GM11168 (cell line): ENCODE results near the gene POLN.
"Not testable (repeated sequence)": the region's sequence is repeated elsewhere in the genome, so short reads cannot be mapped to it uniquely, and the experiment has no call there.

Source experiments
- in situ Hi-C: fragments of 300-500 bp; cut with MboI; formaldehyde crosslinking; loops from one replicate; pipeline ENCODE4 v1.12.0; 2022; ENCODE audit warnings: low sequenced_read_pairs; ENCODE audit not compliant: unreplicated experiment

The POLN gene

DNA sequence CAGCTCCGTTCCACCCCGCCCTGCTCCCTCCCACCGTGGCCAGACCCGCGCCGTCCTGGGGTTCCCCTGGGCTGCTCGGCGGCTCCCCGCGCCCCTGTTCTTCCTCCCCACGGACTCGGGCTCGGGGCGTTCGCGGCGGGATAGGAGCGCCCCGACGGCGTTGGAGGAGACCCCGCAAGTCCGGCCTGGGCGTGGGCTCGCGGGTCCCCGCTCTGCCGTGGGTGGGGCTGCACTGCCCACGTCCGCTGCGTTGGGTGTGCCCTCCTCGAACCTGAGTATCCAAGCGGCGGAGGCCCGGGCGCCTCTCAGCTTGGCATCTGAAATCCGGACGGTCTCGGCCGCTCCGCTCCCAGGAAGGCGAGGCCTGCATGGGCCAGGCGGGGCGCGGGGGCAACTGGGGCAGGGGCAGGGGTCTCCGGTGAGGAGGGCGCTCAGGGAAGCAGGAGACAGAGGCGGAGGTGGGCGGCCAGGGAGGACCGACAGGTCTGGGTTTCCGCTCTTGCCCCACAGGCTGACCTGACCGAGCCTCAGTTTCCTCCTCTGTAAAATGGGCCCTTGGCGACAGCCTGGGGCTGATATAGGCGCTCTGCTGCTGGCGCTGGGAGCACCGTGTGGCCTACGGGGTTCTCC is 194.8 kb downstream of the POLN start:
- in situ Hi-C loops: no loop called here

DNA sequence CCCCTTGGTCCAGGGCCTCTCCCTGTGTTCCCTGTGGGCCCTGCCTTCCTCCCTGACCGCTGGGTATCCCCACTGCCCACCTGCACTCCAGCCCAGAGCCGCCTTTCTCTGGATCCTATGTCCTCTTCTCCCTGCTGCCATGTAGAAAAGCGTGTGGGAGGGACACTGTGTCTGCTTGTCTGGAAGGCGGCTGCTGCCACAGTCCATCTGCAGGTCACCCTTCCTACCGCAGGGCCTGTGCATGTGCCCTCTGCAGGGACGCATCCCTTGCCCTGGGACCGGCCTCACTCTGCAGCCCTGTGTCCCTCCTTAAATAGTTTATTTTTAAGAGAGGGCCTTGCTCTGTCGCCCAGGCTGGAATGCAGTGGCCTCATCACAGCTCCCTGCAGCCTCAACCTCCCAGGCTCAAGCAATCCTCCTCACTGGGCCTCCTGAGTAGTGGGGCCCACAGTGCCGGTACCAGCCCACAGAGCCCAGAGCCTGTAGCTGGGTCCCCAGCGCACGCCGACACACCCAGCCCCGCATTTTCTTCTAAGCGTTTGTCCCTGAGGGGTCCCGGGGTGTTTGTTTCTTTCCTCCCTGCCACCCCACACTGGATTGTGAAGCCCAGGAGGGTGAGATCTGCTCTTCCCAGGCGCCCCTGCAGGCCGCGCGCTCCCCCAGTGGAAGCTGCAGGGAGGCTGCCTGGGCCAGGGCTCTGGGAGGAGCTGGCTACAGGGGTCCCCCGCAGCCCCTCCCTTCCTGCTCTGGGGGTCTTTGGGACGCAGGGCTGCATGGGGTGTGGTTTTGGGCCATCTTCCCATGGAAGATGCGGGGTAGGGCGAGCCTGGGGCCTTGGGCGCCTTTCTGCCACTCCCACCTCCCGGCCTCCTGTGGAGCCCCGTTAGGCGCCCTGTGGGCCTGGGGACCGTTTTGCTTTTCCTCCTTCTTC is 195.6 kb downstream of the POLN start:
- in situ Hi-C loops: no loop called here

DNA sequence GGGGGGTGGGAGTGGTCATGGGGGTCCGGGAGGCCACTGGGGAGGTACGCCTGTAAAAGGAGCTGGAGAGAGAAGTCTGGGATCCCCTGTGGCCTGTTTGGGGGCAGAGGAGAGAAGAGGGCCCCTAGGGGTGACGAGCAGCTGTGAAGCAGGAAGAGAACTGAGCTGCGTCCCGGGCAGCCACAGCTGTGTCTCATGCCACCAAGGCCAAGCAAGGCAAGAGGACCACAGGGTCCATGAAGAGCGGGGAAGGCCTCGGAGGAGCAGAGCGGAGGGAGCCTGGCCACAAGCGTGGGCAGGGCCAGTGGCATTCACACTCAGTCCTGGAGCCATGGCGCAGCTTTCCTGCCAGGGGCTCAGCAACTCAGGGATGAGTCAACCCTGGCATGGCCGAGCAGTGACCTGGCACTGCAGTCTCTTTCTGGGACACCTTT is 196.4 kb downstream of the POLN start:
- in situ Hi-C loops: no loop called here

DNA sequence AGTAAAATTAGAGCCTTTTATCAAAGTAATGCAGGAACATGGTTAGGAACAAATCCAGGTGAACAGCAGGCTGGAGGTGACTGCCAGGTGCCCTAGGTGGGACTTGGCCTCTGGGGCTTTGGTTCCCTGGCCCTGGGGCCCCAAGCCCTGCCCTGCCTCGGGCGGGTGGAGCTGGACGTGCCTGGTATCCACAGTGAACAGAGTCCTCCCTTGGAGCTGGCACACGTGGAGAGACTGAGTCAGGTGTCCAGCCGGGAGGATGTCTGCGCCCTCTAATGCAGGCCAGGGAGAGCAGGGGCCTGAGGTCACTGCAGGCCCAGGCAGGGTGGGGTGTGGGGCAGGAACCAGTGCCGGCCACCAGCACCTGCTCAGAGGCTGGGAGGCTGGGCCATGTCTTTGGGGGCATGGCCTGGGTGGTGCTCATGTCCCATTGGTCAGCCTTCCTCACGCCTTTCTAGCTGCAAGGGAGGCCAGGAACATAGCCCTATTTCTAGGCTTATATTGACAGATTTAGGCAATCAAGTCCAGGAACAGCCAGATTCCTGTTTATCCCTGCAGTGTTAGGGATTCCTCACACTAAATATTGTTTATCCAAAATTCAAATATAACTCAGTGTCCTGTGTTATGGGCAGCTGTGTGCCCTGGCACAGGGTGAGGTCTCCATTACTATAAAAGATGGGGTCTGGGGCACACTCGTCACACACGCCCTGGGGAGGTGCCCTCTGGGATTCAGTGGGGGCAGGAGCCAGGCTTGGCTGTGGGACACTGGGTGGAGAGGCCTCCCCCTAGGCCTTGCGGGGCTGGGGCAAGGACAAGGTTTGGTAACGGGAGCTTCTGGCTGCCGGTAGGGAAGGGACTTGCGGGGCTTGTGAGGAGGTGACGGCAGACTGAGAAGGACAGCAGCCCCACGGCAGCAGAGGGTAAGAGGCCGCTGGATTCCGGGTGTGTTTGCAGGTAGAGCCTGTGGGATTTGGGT is 197.1 kb downstream of the POLN start:
- in situ Hi-C loops: no loop called here

DNA sequence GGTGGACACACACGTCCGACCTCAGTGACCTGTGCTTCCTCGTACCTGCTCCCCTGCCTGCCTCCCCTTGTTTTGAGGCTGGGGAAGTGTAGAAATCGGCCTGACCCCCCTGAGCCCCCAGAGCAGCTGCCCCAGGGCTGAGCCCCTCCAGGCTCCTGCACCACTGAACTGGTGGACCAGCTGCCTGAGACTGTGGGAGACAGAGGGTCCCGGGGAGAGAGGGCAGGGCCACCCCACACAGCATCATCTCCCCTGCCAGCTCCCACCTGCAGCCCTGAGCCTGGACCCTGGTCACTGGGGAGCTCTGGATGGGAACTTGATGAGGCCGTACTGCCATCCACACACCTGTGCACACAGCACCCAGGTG is 197.8 kb downstream of the POLN start:
- in situ Hi-C loops: no loop called here

DNA sequence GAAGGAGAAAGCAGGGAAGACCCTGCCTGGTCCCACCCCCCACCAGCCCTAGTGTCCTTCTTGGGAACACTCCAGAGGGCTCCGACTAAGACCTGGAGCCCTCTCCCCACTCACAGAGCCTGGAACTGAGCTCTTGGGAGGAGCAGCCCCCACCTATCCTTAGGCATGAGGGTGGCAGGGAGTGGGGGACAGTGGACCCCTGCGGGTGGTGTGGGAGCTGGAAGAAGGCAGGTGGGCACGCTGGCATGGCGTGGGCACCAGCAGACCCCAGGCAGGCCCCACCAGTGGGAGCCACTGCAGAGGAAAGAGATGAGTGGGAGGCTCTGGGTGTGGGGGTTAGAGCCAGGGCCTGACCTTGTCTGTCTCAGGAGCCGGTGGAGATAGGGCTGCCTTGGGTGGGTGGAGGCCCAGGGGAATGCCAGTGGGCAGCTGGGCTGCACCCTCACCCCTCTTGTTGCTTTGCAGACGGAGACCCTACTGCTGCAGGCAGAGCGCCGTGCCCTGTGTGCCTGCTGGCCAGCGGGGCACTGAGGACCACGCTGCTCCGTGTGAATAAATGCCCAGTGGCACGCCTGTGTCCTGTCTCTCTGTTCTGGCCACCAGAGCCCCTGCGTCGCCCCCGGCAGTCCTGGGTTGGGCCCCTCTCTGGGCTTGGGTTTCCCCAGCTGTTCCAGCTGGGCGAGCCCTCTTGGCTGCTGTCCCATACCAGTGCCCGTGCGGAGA is 198.4 kb downstream of the POLN start:
- in situ Hi-C loops: no loop called here

DNA sequence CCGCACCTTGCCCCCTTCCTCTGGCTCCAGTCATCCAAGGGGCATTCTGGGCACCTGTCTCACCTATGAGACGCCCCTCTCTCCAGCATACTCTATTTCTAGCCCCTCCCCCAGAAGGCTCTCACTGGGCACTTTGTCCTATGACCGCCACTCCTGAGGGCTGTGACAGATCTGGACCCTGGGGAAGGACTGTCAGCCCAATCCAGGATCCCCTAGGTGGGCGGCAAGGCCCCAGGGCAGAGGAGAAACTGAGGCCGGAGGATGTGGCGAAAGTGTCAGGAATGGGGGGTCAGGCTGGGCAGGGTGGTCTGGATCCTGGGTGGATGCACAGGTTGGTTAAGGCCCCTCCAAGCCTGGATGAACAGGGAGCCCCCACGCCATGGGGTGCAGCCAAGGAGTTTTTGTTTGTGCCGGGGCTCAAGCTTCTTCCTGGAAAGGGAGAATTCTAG is 198.9 kb downstream of the POLN start:
- in situ Hi-C loops: no loop called here

DNA sequence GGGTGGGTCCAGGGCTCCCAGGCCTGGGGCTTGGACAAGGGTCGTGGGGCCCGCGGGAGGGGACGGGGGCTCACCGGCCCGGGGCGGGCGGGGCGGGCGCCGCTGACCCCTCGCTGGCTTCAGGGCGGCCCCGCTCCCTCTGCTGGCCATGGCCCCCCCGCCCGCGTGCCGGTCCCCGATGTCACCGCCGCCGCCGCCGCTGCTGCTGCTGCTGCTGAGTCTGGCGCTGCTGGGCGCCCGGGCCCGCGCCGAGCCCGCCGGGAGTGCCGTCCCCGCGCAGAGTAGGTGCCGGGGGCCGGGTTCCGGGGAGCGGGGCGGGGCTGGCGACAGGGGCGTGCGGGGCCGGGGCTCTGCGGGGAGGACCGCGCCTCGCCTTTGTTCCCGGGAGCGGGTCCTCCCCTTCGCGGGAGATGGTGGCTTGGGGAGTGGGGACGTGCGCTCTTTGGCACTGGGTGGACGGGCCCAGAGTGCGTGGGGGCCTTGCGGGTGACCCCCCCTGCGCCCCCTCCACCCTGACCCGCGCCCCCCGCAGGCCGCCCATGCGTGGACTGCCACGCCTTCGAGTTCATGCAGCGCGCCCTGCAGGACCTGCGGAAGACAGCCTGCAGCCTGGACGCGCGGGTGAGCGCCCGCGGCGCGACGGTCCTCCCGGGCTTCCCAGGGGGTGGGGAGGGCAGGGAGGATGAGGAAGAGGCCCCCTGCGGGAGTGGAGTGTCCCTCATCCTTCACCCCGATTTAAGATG is 199.5 kb downstream of the POLN start:
- in situ Hi-C loops: no loop called here

DNA sequence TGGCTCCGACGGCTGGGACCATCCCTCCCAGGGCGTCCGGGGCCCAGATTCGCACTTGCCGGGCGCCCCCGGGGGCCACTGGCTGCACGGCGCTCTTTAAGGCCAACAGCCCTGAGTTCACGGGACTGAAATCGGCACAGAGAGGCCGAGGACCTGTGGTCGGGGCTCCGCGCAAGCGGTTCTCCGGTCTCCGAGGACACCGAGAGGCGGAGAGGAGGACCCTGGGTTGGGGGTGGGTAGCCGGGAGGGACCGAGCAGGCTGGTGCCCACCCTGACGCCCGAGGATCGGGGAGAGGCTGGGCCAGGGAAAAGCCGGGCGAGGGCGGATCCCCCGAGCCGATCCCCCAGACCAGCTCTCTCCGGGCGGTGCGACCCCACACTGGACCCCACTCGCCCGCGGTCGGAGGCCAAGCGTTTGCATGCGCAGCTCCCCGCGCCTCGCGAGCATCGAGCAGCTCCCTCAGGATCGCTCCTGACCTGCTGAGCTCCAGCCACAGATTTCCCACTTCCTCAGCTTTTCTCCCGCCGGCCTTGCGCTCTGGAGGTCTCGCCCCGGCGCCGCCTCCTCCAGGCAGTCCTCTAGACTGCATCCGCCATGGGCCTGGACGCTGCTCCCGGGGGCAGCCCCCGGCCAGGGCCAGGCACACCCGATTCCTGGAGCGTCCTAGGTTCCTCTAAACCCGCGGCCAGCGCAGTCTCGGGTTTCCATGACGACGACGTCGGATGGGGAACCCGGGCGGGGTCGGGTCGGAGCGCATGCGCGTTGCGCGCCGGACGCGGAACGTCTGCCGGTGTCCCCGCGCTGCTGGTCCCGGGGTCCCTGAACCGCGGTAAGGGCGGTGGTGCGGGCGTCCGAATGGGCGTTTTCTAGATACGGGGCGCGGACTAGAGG is 200.4 kb downstream of the POLN start:
- in situ Hi-C loops: no loop called here

DNA sequence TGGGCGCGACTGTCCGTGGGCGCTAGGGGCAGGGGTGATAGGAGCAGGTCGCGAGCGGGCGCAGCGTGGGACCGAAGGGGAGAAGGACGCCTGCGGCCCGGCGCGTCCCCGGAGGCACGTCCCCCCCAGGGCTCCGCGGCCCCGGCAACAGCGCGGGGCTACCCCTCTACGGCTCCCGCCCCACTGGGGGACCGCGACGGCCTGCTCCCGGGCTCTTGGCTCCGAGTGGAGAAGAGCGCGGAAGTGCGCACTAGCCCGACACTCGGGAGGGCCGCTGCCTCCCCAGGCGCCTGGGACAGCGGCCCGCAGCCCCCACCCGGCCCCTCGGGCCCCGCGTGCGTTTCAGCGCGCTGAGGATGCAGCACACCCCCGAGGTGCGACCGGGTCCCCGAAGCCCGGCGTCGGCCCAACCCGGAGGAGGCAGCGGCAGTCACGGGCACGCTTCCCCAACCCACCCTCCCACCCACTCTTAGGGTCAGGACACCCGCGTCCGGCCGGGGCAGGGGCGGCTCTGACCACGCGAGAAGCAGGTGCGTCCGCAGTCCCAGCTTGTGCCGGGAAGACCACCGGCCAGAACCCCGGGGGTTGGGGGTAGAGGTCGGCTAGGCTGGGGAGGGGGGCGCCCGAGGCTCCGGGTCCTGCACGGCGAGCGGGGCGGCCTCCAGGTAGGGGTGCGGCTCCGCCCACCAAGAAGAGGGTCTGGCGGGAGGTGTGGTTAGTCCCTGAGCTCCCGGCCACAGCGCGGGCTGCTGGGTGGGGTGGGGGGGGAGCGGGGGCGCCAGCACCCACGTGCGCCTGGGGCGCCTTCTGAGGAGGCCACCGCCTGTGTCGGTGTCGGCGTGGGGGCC is 201.3 kb downstream of the POLN start:
- in situ Hi-C loops: no loop called here

DNA sequence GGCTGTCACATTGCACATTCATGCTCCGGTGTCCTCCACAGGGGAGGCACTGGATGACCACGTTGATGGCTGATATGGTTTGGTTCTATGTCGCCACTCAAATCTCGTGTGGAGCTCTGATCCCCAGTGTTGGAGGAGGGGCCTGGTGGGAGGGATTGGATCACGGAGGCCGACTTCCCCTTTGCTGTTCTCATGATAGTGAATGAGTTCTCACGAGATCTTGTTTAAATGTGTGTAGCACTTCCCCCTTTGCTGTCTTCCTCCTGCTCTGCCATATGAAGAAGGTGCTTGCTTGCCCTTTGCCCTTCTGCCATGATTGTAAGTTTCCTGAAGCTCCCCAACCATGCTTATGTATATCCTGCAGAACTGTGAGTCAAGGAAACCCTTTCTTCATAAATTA is 205.1 kb downstream of the POLN start:
- in situ Hi-C loops: no loop called here

DNA sequence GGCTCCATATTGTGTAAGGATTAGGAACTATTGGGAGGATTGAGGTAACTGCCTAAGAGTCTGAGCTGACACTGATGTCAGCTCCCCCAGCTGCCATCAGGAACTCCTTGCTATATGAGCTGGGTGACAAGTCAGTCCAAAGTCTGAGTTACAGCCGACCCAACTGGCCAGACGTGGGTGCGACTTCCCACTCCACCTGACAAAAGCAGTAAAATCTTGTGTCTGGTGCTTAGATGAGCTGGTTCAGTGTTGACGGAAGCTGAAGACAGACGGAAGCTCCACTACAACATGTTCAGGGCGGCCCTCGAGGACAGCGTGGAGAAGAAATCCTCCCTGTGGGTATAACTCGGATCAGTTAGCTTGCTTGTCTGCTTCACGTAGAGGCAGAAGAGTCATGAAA is 205.6 kb downstream of the POLN start:
- in situ Hi-C loops: no loop called here

DNA sequence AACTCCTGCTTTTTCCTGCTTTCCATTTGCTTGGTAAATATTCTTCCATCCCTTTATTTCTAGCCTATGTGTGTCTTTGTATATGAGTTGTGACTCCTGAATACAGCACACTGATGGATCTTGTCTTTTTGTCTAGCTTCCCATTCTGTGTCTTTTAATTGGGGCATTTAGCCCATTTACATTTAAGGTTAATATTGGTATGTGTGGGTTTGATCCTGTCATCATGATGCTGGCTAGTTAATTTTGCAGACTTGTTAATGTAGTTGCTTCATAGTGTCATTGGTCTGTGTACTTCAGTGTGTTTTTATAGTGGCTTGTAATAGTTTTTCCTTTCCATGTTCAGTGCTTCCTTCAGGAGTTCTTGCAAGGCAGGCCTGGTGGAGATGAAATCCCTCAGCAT is 210.8 kb downstream of the POLN start:
- in situ Hi-C loops: not testable (repeated sequence)

DNA sequence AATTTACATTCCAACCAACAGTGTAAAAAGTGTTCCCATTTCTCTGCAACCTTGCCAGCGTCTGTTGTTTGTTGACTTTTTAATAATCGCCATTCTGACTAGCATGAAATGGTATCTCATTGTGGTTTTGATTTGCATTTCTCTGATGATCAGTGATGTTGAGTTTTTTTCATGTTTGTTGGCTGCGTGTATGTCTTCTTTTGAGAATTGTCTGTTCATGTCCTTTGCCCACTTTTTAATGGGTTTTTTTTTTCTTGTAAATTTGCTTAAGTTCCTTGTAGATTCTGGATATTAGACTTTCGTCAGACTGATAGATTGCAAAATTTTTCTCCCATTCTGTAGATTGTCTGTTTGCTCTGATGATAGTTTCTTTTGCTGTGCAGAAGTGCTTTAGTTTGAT is 214.8 kb downstream of the POLN start:
- in situ Hi-C loops: not testable (repeated sequence)

DNA sequence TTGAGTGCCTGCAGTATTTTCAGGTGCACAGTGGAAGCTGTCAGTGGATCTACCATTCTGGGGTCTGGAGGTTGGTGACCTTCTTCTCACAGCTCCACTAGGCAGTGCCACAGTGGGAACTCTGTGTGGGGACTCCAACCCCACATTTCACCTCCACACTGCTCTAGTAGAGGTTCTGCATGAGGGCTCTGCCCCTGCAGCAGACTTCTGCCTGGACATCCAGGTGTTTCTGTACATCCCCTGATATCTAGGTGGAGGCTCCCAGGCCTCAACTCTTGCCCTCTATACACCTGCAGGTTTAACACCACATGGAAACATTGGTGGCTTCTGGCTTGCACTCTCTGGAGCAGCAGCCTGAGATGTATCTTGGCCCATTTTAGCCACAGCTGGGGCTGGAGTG is 216.1 kb downstream of the POLN start:
- in situ Hi-C loops: no loop called here

DNA sequence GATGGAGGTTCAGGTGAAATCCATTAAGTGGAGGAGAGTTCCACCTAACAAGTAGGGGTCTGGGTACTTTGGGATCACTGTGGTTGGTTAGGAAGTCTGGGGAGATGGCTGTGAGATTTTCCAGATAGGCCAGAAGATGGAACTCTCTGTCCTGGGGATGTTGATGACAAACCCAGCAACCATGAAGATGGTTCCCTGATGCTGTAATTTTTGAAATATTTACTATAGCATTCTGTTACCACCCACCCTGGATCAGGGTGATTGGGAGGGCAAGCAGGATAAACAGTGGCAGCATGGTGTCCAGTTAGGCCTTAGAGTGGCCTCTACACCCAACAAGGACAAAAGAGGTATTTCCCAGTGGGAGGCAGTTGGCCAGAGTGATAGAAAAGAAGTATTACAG is 217.2 kb downstream of the POLN start:
- in situ Hi-C loops: no loop called here
